Stimulated activated naive CD4-positive, alpha-beta T cell treated with Interleukin-2 at 50 U/mL for 16 hours (primary cell): ENCODE data around the gene TMEM214.

ENCODE experiments used
- DNase-seq: peaks from one replicate; lab custom pipeline; 2025; lab: John Stamatoyannopoulos, UW

Gene TMEM214

DNA sequence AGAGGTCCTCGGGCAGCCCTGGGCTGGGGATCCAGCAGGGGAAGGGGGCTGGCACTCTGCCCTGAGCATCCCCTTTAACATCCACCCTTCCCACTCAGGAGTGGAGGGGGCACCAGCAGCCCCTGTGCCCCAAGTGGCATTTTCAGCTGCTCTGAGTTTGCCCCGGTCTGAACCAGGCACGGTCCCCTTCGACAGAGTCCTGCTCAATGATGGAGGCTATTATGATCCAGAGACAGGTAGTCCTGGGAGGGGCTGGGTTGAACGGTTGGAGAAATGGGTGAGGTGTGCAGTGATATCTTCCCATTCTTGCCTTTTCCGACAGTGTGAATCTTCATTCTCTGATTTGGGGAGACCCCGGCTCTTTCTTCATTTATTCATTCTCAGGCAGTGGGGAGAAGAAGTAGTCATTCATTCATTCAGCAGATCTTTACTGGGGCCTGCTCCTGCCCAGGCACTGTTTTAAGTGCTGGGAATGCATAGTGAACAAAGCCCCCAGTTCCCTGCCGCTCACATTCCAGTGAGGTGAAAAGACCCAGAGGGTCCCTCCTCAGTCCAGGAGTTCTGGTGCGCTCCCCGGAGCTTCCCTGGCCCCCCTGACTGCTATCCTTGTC, 52.4 kb downstream of the TMEM214 start:
- DNase-seq = no peak

DNA sequence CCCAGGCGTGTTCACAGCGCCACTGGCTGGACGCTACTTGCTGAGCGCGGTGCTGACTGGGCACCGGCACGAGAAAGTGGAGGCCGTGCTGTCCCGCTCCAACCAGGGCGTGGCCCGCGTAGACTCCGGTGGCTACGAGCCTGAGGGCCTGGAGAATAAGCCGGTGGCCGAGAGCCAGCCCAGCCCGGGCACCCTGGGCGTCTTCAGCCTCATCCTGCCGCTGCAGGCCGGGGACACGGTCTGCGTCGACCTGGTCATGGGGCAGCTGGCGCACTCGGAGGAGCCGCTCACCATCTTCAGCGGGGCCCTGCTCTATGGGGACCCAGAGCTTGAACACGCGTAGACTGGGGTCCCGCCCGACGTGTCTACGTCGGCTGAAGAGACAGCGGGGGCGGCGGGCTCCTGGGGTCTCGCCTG, 52.9 kb downstream of the TMEM214 start:
- DNase-seq = peak; percentile 31

DNA sequence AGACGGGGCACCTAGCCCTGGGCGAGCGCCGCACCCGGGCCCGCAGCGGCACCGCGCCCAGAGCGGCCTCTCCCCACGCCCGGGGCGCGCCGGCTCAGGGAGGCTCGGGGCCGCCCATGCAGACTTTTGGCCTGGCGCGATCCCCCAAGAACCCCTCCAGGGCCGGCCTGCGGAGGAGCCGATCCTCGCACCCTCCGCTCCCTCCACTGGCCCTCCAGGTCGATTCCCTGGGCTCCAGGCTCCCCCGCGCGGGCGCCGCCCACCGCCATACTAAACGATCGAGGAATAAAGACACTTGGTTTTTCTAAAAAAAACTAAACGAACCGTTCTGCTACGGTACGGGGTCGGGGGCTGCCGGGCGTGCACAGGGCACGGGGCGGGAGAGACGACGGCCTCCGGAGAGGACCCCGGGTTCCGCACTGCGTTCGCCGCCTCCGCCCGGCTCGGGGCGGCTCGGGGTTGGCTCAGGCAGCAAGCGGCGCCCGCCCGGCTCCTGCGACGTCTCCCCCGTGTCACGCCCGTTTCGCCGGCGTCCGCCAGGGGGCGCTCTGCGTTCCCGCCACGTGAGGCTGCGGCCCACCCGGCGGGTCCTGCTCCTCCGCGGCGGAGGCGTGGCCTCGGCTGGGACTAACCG, 53.4 kb downstream of the TMEM214 start:
- peak; percentile 94 for DNase-seq

DNA sequence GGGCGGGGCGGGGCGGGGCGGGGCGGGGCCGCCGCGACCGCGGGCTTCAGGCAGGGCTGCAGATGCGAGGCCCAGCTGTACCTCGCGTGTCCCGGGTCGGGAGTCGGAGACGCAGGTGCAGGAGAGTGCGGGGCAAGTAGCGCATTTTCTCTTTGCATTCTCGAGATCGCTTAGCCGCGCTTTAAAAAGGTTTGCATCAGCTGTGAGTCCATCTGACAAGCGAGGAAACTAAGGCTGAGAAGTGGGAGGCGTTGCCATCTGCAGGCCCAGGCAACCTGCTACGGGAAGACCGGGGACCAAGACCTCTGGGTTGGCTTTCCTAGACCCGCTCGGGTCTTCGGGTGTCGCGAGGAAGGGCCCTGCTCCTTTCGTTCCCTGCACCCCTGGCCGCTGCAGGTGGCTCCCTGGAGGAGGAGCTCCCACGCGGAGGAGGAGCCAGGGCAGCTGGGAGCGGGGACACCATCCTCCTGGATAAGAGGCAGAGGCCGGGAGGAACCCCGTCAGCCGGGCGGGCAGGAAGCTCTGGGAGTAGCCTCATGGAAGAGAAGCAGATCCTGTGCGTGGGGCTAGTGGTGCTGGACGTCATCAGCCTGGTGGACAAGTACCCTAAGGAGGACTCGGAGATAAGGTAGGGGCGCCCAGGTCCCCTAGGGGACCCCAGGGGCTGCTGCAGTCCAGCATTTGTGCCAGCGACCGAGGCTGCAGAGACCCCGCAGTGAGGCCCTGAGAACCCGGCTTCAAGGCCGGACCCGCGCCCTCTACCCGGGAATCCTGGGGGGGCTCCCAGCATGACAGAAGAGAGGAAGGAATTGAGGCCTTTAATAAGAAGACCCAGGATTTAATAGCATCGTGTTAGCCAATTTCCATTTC, 54.2 kb downstream of the TMEM214 start, which contains the start of gene KHK:
KHK (plus strand) TSS at position 49 of the 870 bp plus-strand sequence; CDS start at position 537, 488 bp downstream.
- no peak for DNase-seq

DNA sequence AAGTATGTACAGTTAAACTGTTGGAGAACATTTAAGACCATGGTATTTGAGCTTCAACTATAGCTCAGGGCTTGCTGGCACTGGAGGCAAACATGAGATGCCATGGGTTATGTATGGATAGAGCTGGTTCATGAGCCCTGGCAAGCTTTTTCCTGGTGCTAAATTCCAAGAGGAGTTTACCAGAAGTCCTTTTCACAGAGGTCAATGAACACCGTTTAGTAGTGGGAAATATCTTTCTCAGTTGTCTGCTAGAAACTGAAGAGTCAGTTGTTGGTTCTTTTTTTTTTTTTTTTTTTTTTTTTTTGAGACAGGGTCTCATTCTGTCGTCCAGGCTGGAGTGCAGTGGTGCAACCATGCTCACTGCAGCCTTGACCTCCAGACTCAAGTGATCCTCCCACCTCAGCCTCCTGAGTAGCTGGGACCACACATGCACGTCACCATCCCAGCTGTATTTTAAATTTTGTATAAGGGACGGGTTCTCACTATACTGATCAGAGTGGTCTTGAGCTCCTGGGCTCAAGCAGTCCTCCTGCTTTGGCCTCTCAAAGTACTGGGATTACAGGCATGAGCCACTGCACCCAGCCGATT, 55.2 kb downstream of the TMEM214 start:
- DNase-seq = no peak

DNA sequence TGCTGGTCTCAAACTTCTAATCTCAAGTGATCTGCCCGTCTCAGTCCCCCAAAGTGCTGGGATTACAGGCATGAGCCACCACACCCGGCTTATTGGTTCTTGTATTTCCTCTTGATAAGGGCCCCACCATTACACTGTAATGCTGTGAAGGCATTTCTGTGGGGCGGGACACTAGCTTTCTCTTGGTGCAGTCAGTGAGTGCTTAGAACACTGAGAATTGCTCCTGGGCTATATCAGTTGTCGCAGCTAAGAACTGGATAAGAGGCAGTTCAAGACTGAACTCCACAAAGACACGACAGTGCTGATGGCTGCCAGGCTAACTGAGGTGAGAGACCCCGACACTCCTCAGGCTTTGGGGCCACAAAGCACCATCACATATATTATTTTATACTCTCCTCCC, 55.9 kb downstream of the TMEM214 start:
- no peak for DNase-seq

DNA sequence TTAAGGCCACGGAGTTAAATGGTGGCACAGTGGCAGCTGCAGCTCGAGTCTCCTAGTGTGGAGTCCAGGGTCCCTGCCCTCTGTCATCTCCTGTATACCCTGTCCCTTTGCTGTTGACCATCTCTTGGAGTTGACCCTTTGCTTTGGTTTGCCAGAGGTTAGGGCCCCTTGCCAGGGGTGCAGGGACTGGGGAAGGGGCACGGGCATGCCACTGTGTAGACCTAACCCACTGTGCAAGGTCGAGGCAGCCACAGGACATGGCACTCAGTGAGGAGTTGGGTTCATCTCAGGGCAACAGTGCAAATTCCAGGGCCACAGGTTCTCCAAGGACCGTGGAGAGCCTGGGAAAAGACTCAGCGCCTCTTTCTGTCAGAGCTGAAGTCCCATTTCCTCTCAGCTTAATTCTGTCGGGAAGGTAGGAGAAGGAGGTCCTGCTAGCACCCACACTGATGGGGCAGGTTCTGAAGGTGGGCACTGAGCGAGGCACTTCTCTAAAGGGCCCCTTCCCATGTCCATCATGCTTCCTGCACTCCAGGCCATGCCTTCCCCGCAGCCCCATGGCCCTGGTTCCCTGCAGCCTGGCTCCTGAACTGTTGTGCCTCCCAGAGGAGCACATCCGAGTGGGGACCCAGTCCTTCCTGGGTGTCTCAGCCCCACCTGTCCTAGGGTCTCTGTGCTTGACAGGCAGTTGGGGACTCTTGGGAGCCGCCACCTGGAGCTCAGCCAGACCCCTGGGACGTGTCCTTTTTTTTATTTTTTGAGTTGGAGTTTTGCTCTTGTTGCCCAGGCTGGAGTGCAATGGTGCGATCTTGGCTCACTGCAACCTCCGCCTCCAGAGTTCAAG, 56.6 kb downstream of the TMEM214 start:
- no peak for DNase-seq
